ENCODE measurements around the gene SAE1. TPM values are rescaled to one million over a fixed set of nuclear protein-coding genes. Genes with fewer than 3 reads are reported as not detected.

SAE1 gene
- total RNA-seq, 1 experiment from 2014 or later: 234 TPM

- no peak overlapping the region for H2BK120ac ChIP-seq (ENCODE audit: low read depth, low read length, poor library complexity, severe bottlenecking)
- no peak overlapping the region for H3K4ac ChIP-seq (ENCODE audit: low read depth, low read length)
- H2BK5ac ChIP-seq (ENCODE audit: insufficient read length, low read length): no peak overlapping the region
- H2AFZ ChIP-seq (ENCODE audit: low read length): no peak overlapping the region
- peaks cover 8% of the 10 kb centered on the region for H3K79me1 ChIP-seq (ENCODE audit: insufficient read depth, low read depth, low read length, poor library complexity, severe bottlenecking)
- H3K27me3 Mint-ChIP-seq (ENCODE audit: low read depth): no peaks in the 10 kb centered on the region
- H3K79me2 ChIP-seq (ENCODE audit: insufficient read depth, low read length): 0 out of 2 replicates have a peak, but pooled peaks cover 1% of the 10 kb centered on the region
- no peak overlapping the region for H2BK20ac ChIP-seq (ENCODE audit: low read depth, low read length, poor library complexity, severe bottlenecking)
- DNase-seq: no peak
- H3K4me1 ChIP-seq (ENCODE audit: insufficient read depth, low read length): no peaks in the 10 kb centered on the region
- H2BK15ac ChIP-seq (ENCODE audit: low read depth, low read length): no peak overlapping the region
- H4K20me1 ChIP-seq (ENCODE audit: control insufficient read depth, insufficient read depth, insufficient read length): no peaks in the 10 kb centered on the region
- no peak overlapping the region for H3T11ph ChIP-seq (ENCODE audit: low read length)
- no peaks in the 10 kb centered on the region for H3K23me2 ChIP-seq (ENCODE audit: insufficient read length, low read depth, low read length, poor library complexity, severe bottlenecking)
- no CpG with 5 or more reads among the region's 6 CpGs for WGBS (ENCODE audit: extremely low coverage, insufficient read length, low lambda C conversion rate)
- H3K36me3 Mint-ChIP-seq (ENCODE audit: insufficient read depth in 1 of 3, low read depth in 3 of 3): peaks cover 33 to 67% (median 53%) of the 10 kb centered on the region in 3 experiments
- H3K9me3 Mint-ChIP-seq: no peaks in the 10 kb centered on the region
- H3K56ac ChIP-seq (ENCODE audit: insufficient read length, low read depth, low read length): no peak overlapping the region
- H3K27me3 ChIP-seq (ENCODE audit: insufficient read depth, low read length): no peaks in the 10 kb centered on the region
- no peak overlapping the region for H3K9ac ChIP-seq (ENCODE audit: extremely low read depth, insufficient read length, low read length)
- no peak overlapping the region for H4K5ac ChIP-seq (ENCODE audit: insufficient read length, low read depth, low read length)
- TF ChIP-seq CTCF (conservative IDR thresholded peaks at IDR 0.05): no peak
- no peak overlapping the region for H3K14ac ChIP-seq (ENCODE audit: insufficient read depth, low read length)
- H3K27ac Mint-ChIP-seq: peak overlapping the region; percentile 67 to 91 (median 70); a peak in 5 of 7 replicates
- peaks cover 7 to 12% of the 10 kb centered on the region in 2 experiments for H3K4me1 Mint-ChIP-seq
- H3K9me3 ChIP-seq (ENCODE audit: control insufficient read depth, low read depth, low read length): no peaks in the 10 kb centered on the region
- H2AK5ac ChIP-seq (ENCODE audit: insufficient read length, low read length): no peak overlapping the region
- H3K27ac ChIP-seq (ENCODE audit: insufficient read length, low read depth, low read length): no peak overlapping the region
- no peak overlapping the region for H3K4me3 Mint-ChIP-seq
- no peak overlapping the region for H3K18ac ChIP-seq (ENCODE audit: insufficient read length, low read depth, low read length)
- H4K8ac ChIP-seq (replicated peaks; ENCODE audit: insufficient read length, low read depth, low read length): no peak overlapping the region
- H4K91ac ChIP-seq (ENCODE audit: insufficient read length, low read depth, low read length): no peak overlapping the region
- no peak overlapping the region for H3K23ac ChIP-seq (ENCODE audit: insufficient read length, low read depth, low read length)
- H3K4me2 ChIP-seq (ENCODE audit: insufficient read depth, insufficient read length, low read length): no peak overlapping the region
- no peak overlapping the region for H2BK12ac ChIP-seq (ENCODE audit: insufficient read length, low read depth, low read length)
Measured at GRCh38 chr19:47187797-47188196, 57.2 kb downstream of the SAE1 start.

Measured in H9 (cell line).